GM12865 (cell line): Measurements from ENCODE around the gene BRD7.

Experiments used
- DNase-seq: peaks from one replicate; pipeline ENCODE4 v3.0.0; 2010; ENCODE audit warnings: low read depth
- H3K4me3 ChIP-seq: 2 replicates; pipeline ENCODE4 v1.5.1; 2011; ENCODE audit warnings: mild to moderate bottlenecking, low read depth, low read length, control low read depth
- TF ChIP-seq, protein P1 (sequence below): IDR thresholded peaks from 2 replicates; pipeline ENCODE4 v1.5.1; 2011; ENCODE audit warnings: low read length, control low read depth, low read depth, inconsistent platforms; ENCODE audit not compliant: insufficient read depth; ENCODE audit errors: missing control alignments

Gene BRD7

DNA sequence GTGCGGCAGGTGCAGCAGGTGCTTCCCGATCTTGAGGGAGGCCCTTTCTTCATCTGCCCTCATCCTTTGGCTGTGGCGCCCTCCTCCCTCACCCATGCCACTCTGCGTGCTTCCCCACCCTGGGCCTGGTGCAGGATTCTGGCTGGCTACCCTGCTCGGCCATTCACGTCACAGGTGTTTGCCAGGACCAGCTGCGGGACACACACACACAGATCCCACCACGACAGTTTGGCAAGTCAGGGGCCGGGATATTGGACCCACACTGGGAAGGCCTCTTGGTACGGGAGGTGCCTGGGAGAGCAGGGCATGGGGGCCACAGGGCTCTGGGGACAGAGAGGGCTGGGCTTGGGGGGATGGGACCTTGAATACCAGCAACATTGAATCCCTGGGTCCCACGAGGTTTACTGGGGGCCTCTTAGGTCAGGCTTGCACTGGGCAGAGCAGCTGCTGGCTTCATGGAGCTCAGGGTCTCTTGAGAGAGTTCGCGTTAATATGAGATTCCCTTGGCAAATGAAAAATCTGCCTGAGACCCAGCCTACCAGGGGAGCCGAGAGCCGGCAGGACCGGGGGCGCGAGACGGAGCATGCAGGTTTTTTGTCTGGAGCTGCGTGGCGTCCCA lies 87.3 kb downstream of the BRD7 start:
- no peak for DNase-seq
- H3K4me3 ChIP-seq: peak overlapping the region; percentile 36
- TF ChIP-seq, protein P1, sequence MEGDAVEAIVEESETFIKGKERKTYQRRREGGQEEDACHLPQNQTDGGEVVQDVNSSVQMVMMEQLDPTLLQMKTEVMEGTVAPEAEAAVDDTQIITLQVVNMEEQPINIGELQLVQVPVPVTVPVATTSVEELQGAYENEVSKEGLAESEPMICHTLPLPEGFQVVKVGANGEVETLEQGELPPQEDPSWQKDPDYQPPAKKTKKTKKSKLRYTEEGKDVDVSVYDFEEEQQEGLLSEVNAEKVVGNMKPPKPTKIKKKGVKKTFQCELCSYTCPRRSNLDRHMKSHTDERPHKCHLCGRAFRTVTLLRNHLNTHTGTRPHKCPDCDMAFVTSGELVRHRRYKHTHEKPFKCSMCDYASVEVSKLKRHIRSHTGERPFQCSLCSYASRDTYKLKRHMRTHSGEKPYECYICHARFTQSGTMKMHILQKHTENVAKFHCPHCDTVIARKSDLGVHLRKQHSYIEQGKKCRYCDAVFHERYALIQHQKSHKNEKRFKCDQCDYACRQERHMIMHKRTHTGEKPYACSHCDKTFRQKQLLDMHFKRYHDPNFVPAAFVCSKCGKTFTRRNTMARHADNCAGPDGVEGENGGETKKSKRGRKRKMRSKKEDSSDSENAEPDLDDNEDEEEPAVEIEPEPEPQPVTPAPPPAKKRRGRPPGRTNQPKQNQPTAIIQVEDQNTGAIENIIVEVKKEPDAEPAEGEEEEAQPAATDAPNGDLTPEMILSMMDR: no peak

- DNase-seq: no peak
- TF ChIP-seq, protein P1: no peak
- peak overlapping the region; percentile 36; the same call in 1 of the 2 replicates for H3K4me3 ChIP-seq
Observed at GRCh38 chr16:50280932-50281331, 87.9 kb downstream of the BRD7 start.

DNA sequence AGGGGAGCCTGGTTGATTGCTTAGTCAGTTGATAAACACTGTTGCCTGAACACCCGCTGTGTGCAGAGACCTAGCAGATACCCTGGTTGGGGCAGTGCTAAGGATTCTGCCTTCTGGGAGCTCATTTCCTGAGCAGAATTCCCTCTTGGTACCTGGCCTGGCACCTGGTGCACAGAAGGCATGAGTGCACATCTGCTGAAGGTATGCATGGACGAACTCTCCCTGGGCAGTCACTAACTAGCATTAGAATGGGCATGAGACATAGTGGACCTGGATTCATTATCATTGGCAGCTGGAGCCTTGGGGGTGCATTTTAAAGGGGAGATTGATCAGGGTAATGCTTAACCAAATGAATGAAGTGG lies 89.3 kb downstream of the BRD7 start:
- TF ChIP-seq, protein P1: no peak
- H3K4me3 ChIP-seq: no peak overlapping the region
- DNase-seq: no peak

DNA sequence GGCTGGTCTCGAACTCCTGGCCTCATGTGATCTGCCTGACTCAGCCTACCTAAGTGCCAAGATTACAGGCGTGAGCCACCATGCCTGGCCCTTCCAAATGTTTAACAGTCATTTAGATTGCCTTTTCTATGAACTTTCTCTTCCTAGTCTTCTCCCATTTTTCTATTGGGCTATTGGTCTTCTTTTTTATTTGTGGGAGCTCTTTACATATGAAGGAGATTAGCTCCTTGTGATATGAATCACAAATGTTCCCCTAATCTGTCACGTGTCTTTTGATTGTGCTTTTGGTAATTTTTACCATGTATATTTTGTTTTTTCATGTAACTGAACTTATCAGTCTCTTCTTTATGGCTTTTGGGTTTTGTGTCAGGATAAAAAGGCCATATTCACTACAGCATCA lies 90.5 kb downstream of the BRD7 start:
- DNase-seq: no peak
- H3K4me3 ChIP-seq: no peak overlapping the region
- TF ChIP-seq, protein P1: no peak

- TF ChIP-seq, protein P1: no peak
- DNase-seq: no peak
- no peak overlapping the region for H3K4me3 ChIP-seq
Observed at GRCh38 chr16:50276801-50277555, 91.8 kb downstream of the BRD7 start.

DNA sequence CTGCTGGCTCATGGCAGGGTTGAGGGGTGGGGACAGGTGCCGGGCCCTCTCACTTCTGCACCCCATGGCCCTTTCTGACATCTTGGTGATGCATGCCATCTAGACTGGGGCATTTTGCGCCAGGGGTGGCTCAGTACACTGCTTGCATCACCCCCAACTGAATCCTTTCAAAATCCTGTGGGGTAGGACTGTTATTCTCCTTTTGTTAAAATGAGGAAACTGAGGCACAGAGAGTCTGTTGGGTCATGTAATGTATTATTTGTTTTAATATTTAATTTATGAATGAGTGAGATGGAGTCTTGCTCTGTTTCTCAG lies 92.5 kb downstream of the BRD7 start:
- no peak overlapping the region for H3K4me3 ChIP-seq
- TF ChIP-seq, protein P1: no peak

More for the DNA sequence above, 92.5 kb downstream of the BRD7 start:
- DNase-seq: no peak
